Astrocyte of the cerebellum (primary cell): ENCODE measurements around the gene RGS12.

ENCODE experiments used
- DNase-seq: peaks from one replicate; pipeline ENCODE4 v3.0.0-alpha.2; 2011; ENCODE audit warnings: low read depth
- H3K4me3 ChIP-seq: 2 replicates; pipeline ENCODE4 v1.5.1; 2011; ENCODE audit warnings: mild to moderate bottlenecking, low read depth, low read length, moderate library complexity
- CTCF ChIP-seq: IDR thresholded peaks from 2 replicates; pipeline ENCODE4 v1.5.1; 2012; ENCODE audit warnings: low read length, low read depth, moderate library complexity, mild to moderate bottlenecking; ENCODE audit errors: missing control alignments
- in situ Hi-C: cut with HindIII; loops from 2 replicates; pipeline ENCODE4 v1.10.0; 2017; ENCODE audit warnings: low sequenced_read_pairs

RGS12 gene

DNA sequence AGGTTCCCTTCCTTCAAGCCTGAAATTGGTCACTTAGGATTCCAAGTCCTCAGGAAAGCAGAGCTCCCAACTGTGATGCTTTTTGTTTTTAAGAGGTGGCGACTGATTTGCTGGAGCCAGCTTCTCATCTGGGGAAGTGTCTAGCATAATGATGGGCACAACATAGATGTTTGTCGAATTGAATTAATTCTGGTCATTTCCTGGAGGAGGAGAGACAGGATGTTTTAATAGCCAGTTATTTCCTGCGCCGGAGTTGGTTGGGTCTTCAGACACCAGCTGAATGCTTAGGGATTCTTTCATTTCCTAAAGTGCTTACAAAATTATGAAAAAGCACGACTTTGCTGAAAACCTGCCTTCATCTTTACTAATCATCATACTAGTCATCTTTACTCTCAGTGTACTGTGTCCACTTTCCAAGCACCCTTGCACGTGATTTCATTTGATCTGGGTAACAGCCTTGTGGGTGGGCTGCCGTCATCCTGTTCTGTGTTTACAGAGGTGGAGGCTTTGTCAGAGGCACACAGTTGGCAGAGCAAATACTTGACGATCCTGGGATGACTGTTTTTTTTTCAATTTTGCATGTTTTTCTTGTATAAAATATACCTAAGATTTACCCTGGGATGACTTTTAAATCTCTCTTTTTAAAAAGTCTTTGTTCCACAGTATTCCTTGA lies 49.5 kb downstream of the RGS12 start:
- in situ Hi-C loops: no loop called here
- no peak for TF ChIP-seq CTCF
- peak; percentile 41 for DNase-seq
- no peak overlapping the region for H3K4me3 ChIP-seq
